Activated T-helper 1 cell treated with anti-CD3 and anti-CD28 coated beads, Interleukin-2, amount 50 U/mL, for 16 hours (primary cell): ENCODE data around the gene VPS29.
"Not testable (repeated sequence)": the region's sequence is repeated elsewhere in the genome, so short reads cannot be mapped to it uniquely, and the experiment has no call there.

Experiments used
- DNase-seq, 2 donors: peaks; one replicate each; pipeline ENCODE4 v3.0.0-alpha.2; 2020; ENCODE audit warnings: low read depth in 1 of 2, low spot score in 1 of 2

Gene VPS29

DNA sequence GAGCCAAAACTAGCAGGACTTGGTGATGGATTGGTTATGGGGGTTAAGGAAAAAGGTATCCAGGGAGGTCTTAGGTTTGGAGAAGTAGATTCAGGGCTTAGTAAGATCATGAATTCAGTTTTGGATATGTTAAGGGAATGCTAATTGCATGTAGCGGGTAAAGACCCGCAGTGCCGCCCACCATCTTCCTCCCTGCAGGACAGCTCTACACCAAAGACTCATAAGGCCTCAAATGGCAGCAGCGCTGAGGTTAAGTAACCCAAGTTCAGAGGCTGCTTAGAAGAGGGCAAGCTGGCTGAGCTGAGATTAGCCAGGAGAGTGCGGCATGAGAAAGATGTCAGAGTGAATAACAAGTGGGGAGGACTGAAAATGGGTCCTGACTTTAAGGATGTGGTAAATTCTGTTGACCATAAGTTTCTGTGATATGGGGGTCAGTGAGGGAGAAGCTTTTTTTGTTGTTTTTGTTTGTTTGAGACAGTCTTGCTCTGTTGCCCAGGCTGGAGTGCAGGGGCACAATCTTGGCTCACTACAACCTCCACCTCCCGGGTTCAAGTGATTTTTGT is 26.4 kb upstream of the VPS29 start:
- DNase-seq: no peak

DNA sequence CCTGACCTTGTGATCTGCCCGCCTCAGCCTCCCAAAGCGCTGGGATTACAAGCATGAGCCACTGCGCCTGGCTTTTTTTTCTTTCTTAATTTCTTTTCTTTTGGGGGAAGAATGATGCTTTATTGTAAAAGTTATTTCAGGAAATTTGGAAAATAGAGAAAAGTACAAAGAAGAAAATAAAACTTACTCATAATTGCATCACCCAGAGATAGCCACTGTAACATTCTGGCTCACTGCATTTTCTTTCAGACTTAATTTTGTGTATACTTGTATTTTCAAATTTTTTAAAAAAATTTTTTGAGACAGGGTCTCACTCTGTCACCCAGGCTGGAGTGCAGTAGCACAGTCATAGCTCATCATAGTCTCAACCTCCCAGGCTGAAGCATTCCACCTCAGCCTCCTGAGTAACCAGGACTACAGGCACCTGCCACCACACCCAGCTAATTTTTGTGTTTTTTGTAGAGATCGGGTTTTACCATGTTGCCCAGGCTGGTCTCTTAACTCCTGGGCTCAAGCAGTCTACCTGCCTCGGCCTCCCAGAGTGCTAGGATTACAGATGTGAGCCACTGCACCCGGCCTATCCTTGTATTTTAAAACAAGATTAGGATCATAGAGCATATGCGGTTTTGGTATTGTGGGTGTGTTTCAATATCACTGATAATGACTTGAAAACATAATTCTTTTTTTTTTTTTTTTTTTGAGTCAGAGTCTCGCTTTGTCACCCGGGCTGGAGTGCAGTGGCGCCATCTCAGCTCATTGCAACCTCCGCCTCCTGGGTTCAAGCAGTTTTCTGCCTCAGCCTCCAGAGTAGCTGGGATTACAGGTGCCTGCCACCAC is 19.2 kb upstream of the VPS29 start:
- DNase-seq: not testable (repeated sequence)

DNA sequence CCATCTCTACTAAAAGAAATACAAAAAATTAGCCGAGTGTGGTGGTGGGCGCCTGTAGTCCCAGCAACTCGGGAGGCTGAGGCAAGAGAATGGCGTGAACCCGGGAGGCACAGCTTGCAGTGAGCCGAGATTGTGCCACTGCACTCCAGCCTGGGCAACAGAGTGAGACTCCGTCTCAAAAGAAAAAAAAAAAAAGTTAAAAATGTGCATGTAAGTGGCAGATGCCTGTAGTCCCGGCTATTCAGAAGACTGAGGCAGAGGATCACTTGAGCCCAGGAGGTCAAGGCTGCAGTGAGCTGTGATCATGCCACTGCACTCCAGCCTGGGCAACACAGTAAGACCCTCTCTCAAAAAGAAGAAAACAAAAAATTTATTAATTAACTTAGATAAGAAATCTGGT is 16.1 kb upstream of the VPS29 start:
- DNase-seq: not testable (repeated sequence)

DNA sequence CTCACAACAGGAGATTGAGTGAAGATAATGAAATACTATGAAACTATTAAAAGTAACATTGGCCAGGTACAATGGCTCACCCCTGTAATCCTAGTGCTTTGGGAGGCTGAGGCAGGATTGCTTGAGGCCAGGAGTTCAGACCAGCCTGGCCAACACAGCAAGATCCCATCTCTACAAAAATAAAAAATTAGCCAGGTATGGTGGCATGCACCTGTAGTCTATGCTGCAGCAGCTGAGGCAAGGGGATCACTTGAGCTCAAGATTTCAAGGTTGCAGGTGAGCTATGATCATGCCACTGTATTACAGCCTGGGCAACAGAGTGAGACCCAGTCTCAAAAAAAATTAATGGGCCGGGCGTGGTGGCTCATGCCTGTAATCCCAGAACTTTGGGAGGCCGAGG is 15.1 kb upstream of the VPS29 start:
- no peak for DNase-seq

DNA sequence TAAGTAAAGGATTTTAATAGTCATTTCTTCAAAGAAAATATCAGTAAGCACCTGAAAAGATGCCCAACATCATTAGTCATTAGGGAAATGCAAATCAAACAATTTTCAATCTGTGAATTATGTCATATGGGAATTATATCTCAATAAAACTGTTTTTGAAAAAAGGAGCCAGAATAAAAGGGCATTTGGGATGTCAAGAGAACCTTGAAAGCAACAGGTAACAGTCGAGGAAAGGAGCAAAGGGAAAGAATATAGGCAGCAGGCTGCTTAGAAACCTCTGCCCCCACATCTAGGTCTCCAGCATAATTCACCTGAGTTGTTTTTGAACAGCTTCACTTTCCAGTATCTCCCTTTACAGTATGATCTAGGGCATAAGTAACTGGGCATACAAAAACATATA is 12.5 kb upstream of the VPS29 start:
- no peak for DNase-seq

DNA sequence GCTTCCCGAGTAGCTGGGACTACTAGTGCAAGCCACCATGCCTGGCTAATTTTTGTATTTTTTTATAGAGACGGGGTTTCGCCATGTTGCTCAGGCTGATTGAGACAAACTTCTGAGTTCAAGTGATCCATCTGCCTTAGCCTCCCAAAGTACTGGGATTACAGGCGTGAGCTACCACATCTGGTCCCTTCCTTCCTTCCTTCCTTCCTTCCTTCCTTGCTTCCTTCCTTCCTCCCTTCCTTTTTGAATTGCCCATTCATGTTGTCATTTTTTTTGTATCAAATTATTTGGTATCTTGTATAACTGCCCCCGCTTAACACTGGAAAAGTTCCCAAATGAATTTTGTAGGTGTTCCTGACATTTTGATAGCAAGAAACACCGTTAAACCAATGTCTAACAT is 11.9 kb upstream of the VPS29 start:
- DNase-seq: no peak

DNA sequence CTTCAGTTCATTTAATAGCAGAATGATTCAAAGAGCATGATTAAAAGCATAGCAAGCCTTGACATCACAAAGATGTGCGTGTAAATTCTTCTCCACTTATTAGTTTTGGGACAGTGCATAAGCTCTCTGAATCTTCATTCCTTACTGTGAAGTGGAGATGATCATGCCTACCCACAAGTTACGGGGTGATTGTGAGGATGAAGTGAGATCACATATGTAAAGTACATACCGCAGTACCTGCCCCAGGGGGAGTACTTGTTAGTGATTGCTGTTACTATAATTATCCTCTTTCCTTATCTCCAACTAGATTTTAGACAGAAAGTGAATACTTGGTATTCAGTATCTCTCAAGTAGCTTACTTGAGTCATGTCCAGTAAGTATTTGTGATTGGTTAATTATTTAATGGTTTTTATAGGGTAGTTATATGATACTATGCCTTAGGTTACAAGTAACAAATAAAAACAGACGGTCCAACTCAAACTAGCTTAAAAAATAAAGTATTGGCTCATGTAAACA is 6.2 kb upstream of the VPS29 start:
- DNase-seq: no peak

DNA sequence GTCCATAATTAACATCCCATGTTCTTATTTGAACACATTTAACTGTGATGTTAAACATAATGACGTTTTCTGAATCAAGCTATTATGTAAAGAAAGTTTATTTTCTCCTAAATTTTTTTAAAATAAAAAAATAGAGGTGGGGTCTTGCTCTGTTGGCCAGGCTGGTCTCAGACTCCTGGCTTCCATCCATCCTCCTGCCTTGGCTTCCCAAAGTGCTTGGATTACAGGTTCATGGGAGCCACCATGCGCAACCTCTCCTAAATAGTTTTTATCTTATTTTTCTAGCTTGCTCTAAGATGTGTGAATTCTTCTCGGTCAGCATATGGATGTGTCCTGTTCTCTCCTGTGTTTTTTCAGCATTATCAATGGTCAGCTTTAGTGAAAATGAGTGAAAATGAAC is 3.4 kb upstream of the VPS29 start:
- DNase-seq: no peak

DNA sequence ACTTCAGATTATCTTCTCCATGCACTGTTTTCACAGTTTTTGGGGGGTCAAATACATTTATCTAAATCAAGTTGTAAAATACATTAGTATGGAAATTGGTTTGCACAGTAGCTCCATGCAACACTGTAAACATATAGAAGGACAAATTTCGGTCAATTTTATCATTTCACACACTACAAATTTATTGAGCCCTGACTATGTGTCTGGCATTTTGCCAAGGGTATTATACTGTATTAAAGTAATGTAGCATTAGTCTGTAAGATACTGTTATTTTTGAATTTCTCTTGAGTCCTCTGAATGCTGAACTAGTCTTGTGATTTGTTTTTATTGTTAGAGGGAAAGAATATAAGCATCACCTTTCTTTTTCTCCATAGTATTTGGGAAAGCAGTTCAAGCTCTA is 1.5 kb upstream of the VPS29 start:
- DNase-seq: no peak

DNA sequence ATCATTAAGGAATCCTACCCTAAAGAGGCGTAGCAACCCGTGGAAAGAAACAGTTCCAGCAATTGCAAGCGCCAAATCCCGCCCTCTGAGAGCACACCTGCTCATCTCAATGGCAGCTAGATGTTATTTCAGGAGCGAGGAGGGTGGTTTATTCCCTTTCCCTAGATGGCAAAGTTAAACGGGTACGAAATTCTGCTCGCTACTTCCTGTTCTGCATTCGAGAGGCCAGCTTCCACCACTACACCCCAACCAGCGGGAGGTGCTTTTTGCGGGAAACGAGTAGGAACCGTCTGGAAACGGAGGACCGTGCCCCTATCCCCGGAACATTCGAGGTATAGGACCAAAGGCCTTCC is 536 bp downstream of the VPS29 start:
- DNase-seq: no peak

DNA sequence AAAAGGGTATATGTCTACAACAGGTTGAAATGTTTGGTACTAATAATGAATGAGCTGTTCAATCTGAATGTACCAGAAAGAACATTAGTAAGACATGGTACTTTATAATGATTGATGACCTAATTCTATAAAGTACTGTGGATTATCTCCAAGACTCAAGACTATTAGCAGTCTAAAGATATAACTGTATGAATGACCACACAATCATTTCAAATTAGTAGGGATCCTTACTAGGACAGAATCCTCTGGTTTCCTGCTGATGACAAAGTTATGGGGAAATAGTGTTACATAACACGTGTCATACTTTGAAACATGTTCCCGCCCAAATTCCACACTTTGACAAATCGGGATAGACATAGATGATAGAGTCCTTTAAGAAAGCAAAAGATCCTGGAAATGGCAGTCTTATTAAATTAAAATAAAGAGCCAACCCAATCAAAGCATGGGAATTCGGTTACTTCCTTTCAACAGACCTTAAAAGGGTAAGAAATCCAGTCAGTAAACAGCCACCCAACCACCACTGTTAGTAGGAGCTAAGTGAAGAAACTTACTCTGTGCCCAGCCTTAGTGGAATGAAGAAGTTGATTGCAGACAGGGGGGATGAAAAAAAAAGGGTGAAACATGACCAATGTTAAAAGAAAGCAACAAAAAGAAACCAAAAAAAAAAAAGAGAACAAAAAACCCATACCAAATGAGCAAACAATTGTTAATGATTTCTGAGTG is 2.8 kb downstream of the VPS29 start:
- no peak for DNase-seq

DNA sequence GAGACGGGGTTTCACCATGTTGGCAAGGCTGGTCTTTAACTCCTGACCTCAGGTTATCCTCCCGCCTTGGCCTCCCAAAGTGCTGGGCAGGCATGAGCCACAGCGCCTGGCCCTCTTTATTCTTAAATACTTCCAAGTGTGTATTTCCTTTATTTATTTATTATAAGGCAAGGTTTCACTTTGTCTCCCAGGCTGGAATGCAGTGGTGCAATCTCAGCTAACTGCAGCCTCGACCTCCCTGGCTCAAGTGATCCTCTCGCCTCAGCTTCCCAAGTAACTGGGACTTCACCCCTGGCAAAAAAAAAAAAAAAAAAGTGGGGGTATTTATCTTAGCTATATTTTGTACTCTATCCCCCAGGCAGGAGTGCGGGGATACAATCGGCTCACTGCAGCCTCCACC is 26.5 kb downstream of the VPS29 start:
- DNase-seq: no peak

DNA sequence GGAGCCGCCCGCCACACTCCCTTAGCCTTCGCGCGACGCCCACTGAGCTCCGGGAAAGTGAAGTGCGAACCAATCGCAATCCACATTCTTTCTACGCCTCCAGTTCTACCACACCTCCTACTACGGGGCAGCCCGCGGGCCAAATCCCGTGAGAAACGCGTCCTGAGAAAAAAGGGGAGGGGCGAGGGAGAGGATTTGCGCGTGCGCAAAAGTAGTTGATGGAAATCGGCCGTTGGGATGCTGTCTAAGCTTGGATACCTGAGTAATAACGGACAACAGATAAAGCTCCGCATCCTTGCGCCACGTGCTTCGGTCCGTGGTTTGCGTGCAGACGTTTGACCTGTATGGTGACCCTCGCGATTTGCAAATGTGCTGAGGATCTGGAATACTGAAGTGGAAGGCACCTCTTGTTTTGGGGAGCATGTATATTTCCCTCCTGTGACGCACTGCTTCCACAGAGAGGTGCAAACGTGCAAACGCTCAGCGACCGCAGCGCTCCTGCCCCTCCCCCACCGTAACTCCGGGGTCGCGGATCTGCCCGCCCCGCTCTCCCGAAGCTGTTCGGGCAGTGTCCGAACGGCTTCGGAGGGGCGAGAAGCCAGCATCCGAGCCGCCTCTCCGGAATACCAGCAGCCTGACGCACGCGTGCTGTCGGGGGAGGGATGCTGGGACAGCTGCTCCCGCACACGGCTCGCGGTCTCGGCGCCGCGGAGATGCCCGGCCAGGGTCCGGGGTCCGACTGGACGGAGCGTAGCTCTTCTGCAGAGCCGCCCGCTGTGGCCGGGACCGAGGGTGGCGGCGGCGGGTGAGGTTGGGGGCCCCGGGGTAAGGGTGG is 33.5 kb downstream of the VPS29 start, which contains the start of the genes FAM216A and GPN3:
Gene FAM216A, plus strand, starts transcription at position 632 of the 835 bp plus-strand sequence. Its CDS starts 31 bp downstream, at position 663.
Gene GPN3, minus strand, starts transcription at position 44 of the 835 bp plus-strand sequence. CDS start 54 bp downstream, outside the sequence.
- DNase-seq: peak; percentile 86 to 92

DNA sequence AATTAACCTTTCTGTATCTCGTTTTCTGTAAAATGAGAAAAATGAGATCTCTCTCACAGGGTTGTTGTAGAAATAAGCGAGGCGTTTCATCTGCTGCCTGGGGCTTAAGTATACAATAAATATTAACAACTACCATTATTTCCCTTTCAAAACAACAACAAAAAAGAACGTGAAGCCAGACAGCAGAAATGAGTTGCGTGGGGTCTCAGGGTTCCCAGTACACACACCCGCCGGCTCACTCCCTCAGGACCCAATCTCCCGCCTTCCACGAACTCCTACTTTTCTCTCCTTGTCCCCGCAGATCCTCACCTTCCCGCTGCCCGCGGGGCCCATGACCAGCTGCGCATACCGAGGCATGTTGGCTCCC is 34.1 kb downstream of the VPS29 start:
- DNase-seq: no peak

DNA sequence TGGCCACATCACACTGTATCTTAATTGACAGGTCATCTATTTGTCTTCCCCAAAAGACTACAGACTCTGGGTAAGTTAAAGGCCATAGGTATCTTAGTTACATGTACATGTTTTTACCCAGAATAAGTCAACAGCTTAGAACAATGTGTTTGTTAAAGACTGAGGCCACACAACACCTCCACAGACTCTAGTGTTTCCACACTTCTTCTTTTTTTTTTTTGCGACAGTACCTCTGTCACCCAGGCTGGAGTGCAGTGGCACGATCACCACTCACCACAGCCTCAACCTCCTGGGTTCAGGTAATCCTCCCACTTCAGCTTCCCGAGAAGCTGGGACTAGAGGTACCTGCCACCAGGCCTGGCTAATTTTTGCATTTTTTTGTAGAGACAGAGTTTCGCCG is 35.1 kb downstream of the VPS29 start:
- DNase-seq: no peak

DNA sequence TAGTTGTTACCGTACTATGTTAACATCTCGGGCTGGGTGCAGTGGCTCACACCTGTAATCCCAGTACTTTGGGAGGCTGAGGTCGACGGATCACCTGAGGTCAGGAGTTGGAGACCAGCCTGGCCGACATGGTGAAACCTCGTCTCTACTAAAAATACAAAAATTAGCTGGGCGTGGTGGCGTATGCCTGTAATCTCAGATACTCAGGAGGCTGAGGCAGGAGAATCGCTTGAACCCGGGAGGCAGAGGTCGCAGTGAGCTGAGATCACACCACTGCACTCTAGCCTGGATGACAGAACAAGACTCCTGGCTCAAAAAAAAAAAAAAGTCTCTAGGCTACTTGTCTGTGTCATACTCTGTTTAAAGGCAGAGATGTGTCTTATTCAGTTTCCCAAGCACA is 36.1 kb downstream of the VPS29 start:
- not testable (repeated sequence) for DNase-seq

DNA sequence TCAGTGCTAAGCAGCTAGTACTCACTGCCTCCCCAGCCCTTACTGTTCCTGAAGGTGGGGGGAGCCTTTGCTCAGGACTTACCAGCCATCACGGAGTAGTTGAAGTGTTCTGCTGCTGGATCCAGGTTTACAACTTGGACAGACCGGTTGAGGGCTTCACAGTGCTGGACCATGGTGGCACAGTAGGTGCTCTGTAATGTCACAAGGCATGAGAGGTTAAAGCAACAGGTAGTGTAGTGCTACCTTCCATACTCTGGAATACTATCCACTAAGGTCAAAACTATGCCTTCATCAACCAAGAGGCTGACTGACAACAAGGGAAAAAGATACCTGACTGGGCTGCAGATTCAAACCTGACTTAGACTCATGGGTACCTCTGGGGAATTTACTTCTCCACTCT is 36.9 kb downstream of the VPS29 start:
- no peak for DNase-seq

DNA sequence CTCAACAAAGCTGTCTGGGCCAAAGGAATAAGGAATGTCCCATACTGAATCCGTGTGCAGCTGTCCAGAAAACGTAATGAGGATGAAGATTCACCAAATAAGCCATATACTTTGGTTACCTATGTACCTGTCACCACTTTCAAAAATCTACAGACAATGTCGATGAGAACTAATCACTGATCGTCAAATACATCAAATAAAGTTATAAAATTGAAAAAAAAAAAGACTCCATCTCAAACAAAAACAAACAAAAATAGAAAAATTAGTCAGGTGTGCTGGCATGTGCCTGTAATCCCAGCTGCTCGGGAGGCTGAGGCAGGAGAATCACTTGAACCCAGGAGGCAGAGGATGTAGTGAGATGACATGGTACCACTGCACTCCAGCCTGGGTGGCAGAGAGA is 40.7 kb downstream of the VPS29 start:
- DNase-seq: not testable (repeated sequence)

DNA sequence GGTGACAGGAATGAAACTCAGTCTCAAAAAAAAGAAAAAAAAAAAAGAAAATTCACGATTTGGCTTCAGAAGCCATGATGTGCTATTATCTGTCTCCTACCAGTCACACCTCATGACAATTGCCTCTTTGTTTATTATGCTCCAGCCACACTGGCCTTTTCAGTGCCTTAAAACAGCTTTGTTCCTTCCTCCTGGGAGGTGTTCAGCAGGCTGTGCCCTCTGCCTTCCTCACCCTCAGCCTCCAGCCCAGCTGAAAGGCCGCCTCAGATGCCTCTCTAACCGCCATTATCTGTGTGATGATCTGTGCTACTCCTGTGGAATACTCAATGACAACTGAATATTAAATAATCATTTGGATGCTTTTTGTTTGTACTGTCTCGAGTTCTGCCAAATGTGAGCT is 43.2 kb downstream of the VPS29 start:
- no peak for DNase-seq

DNA sequence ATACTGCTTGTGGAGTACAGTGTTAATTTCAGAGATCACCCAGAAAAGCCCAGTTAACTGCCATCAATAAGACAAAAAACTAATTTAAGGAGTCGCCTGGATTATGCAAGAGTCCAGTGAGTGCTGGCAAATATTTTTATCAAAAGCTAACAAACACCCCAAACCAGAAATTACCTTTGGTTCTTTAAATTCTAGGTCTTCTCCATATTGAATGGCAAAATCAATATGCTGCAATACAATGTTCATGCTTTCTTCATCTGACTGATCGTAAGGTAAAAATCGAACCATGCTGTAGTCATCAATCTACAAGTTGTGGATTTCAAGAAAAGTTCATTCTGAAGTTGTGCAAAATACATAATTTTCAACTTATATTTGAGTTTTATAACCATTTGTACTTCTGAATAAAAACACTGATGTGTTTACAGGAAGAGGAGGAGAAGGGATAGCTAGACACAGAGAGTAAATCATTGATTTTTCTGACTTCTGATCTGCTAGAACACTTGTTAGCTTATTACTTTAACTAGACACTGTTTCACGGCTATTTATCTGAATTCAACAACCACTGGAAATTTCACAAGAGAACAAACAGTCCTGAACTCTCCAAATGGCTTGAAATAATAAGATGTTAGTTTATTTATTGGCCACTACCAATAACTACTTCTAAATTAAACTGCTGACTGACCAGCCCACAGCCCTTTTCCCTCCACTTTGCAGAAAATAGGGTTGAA is 48.2 kb downstream of the VPS29 start:
- DNase-seq: no peak
